ENCODE measurements around the gene MYRF. TPM values are rescaled to one million over a fixed set of nuclear protein-coding genes. Genes with fewer than 3 reads are reported as not detected.

MYRF gene
- total RNA-seq, 2 experiments from 2014 or later: 0.19 to 1.1 TPM

DNA sequence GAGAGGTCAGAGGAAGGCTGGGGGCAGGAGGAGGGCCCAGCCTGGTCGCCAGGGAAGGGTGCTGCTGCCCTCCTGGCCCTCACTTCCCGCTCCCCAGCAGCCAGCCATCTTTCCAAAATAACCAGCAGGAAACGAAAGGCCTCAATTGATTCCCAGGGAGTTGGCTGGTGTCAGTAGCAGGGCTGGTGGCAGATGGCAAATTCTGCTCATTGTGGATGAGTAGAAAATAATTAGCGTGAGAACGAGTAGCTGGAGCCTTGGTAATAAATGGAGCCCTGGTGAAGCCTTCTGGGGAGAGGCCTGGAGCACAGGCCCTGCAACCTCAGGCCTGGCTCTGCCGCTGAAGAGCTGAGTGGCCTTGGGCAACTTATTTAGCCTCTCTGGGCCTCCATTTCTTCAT is 40.9 kb upstream of the MYRF start:
- Histone ChIP-seq H4K20me1 (ENCODE audit: insufficient read depth, low read length) (no peaks in the 10 kb centered on the region), H3K79me2 (ENCODE audit: insufficient read depth, low read depth, low read length) (no peaks in the 10 kb centered on the region), H3K27ac (ENCODE audit: low read depth, low read length, poor library complexity, severe bottlenecking) (no peak overlapping the region), H3K9me3 (ENCODE audit: low read length) (no peaks in the 10 kb centered on the region), H3K36me3 (ENCODE audit: insufficient read depth, low read length) (no peaks in the 10 kb centered on the region), H3K4me3 (ENCODE audit: low read depth, low read length, poor library complexity, severe bottlenecking) (no peak overlapping the region), H3K4me1 (ENCODE audit: insufficient read depth, low read length, poor library complexity, severe bottlenecking) (no peaks in the 10 kb centered on the region), H2AFZ (ENCODE audit: low read length) (no peak overlapping the region), H3K4me2 (ENCODE audit: low read length) (no peak overlapping the region), H3K9me2 (ENCODE audit: insufficient read depth, low read length) (no peaks in the 10 kb centered on the region)
- TF ChIP-seq, protein P1, sequence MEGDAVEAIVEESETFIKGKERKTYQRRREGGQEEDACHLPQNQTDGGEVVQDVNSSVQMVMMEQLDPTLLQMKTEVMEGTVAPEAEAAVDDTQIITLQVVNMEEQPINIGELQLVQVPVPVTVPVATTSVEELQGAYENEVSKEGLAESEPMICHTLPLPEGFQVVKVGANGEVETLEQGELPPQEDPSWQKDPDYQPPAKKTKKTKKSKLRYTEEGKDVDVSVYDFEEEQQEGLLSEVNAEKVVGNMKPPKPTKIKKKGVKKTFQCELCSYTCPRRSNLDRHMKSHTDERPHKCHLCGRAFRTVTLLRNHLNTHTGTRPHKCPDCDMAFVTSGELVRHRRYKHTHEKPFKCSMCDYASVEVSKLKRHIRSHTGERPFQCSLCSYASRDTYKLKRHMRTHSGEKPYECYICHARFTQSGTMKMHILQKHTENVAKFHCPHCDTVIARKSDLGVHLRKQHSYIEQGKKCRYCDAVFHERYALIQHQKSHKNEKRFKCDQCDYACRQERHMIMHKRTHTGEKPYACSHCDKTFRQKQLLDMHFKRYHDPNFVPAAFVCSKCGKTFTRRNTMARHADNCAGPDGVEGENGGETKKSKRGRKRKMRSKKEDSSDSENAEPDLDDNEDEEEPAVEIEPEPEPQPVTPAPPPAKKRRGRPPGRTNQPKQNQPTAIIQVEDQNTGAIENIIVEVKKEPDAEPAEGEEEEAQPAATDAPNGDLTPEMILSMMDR (conservative IDR thresholded peaks at IDR 0.05; ENCODE audit: low read length): no peak
- TF ChIP-seq EZH2phosphoT487 (IDR thresholded peaks at IDR 0.05; ENCODE audit: borderline replicate concordance, low read depth, low read length): no peak
- ChIA-PET POLR2A (no interaction called here), CTCF (ENCODE audit: unreplicated experiment) (no interaction called here)
- intact Hi-C loops (cut with micrococcal nuclease; ENCODE audit: unreplicated experiment): no loop called here
- DNase-seq (ENCODE audit: low spot score): no peak
- BruUV-seq (replicated peaks): no TSS peak

- no TSS peak for BruUV-seq (replicated peaks)
- CTCF ChIA-PET (ENCODE audit: unreplicated experiment): no interaction called here
- TF ChIP-seq, protein P1 (conservative IDR thresholded peaks at IDR 0.05; ENCODE audit: low read length): no peak
- no peak for TF ChIP-seq EZH2phosphoT487 (IDR thresholded peaks at IDR 0.05; ENCODE audit: borderline replicate concordance, low read depth, low read length)
Measured at GRCh38 chr11:61712314-61712713, 40.1 kb upstream of the MYRF start.

GRCh38 chr11:61712846-61713245 is 39.6 kb upstream of the MYRF start:
- H3K4me3 ChIP-seq (ENCODE audit: low read depth, low read length, poor library complexity, severe bottlenecking): no peak overlapping the region
- no peak overlapping the region for H2AFZ ChIP-seq (ENCODE audit: low read length)
- TF ChIP-seq, protein P1 (conservative IDR thresholded peaks at IDR 0.05; ENCODE audit: low read length): no peak
- TF ChIP-seq EZH2phosphoT487 (IDR thresholded peaks at IDR 0.05; ENCODE audit: borderline replicate concordance, low read depth, low read length): no peak
- H3K79me2 ChIP-seq (ENCODE audit: insufficient read depth, low read depth, low read length): no peaks in the 10 kb centered on the region
- no peaks in the 10 kb centered on the region for H3K9me3 ChIP-seq (ENCODE audit: low read length)
- no peaks in the 10 kb centered on the region for H3K36me3 ChIP-seq (ENCODE audit: insufficient read depth, low read length)
- no peaks in the 10 kb centered on the region for H3K4me1 ChIP-seq (ENCODE audit: insufficient read depth, low read length, poor library complexity, severe bottlenecking)
- ChIA-PET CTCF (ENCODE audit: unreplicated experiment) (no interaction called here), POLR2A (interaction anchor here (0.6 kb wide), 1 partner anchor 75 kb away, joined by 3 read pairs; no protein-coding TSS in a partner anchor)
- no peak overlapping the region for H3K27ac ChIP-seq (ENCODE audit: low read depth, low read length, poor library complexity, severe bottlenecking)
- no peak for DNase-seq (ENCODE audit: low spot score)
- intact Hi-C loops (cut with micrococcal nuclease; ENCODE audit: unreplicated experiment): no loop called here
- BruUV-seq (replicated peaks): no TSS peak
- H3K4me2 ChIP-seq (ENCODE audit: low read length): no peak overlapping the region
- no peaks in the 10 kb centered on the region for H3K9me2 ChIP-seq (ENCODE audit: insufficient read depth, low read length)
- H4K20me1 ChIP-seq (ENCODE audit: insufficient read depth, low read length): no peaks in the 10 kb centered on the region

More at GRCh38 chr11:61712314-61712713, 40.1 kb upstream of the MYRF start:
- Histone ChIP-seq H3K4me2 (ENCODE audit: low read length) (no peak overlapping the region), H3K79me2 (ENCODE audit: insufficient read depth, low read depth, low read length) (no peaks in the 10 kb centered on the region), H4K20me1 (ENCODE audit: insufficient read depth, low read length) (no peaks in the 10 kb centered on the region), H3K36me3 (ENCODE audit: insufficient read depth, low read length) (no peaks in the 10 kb centered on the region), H3K9me3 (ENCODE audit: low read length) (no peaks in the 10 kb centered on the region), H3K4me3 (ENCODE audit: low read depth, low read length, poor library complexity, severe bottlenecking) (no peak overlapping the region), H2AFZ (ENCODE audit: low read length) (no peak overlapping the region), H3K4me1 (ENCODE audit: insufficient read depth, low read length, poor library complexity, severe bottlenecking) (no peaks in the 10 kb centered on the region), H3K27ac (ENCODE audit: low read depth, low read length, poor library complexity, severe bottlenecking) (no peak overlapping the region), H3K9me2 (ENCODE audit: insufficient read depth, low read length) (no peaks in the 10 kb centered on the region)
- POLR2A ChIA-PET: no interaction called here
- intact Hi-C loops (cut with micrococcal nuclease; ENCODE audit: unreplicated experiment): no loop called here
- DNase-seq (ENCODE audit: low spot score): no peak

All from OCI-LY7 (cell line).